GM18502 (cell line): Measurements from ENCODE around the gene MCM8.

Experiments
- ATAC-seq: cut with Tn5 transposase; IDR thresholded peaks from one replicate; pipeline ENCODE4 v1.9.1; 2021; ENCODE audit warnings: mild to moderate bottlenecking; ENCODE audit not compliant: unreplicated experiment, poor library complexity

Gene MCM8

DNA sequence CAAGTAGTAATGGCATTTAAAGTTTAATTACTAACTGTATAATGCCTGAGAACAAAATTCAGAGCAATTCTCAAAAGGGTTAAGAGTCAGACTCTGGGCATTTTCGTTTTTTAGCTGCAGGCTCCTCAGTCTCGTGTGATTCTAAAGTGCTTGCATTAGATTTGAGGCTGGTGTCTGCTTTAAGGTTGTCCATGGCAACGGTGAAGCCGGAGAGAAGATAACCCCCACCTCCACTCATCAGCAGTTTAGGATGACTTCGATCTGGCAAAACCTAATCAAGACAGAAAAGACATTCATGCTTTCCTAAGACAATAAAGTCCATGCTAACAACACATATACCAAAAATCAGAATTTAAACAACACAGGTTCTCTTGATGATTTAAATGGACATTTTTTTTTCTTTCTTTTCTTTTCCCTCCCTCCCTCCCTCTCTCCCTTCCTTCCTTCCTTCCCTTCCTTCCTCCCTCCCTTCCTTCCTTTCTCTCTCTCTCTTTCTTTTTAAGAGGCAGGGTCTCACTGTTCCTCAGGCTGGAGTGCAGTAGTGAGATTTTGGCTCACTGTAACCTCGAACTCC is 11.9 kb upstream of the MCM8 start:
- ATAC-seq, result no peak

DNA sequence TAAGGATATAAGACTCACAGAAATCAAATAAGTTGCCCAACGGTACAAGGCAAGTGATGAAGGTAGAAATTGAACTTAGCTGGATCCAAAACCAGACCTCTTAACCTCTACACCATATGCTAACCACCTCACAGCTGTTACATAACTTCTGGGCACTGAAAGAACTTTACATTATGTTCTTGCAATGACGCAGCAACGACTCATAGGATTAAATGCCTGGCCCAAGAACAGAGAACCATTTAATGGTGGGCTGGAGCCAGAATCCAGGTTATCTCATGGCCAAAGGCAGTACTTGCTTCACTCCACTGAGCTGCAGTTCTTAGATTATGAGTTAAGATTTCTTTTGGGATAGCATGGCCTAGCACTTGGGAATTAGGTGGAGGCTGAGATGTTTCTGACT is 4.5 kb upstream of the MCM8 start:
- no peak for ATAC-seq

DNA sequence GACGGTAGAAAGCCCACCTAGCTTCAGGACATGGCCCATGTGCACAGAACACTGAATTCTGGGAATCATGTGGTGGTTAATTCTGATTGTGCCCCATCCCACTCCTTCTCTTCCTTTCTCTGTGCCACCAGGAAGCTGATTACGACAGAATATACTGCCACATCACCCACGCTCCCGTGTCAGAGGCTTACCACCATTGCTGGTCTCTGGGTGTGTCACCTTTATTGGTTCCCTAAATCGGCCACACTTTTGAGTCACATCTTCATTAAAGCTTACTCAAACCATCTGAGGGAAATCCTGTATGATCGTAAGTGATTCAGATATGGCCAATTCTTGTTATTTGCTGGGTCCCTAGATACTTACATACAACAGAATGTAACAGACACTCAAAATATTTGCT is 3.2 kb upstream of the MCM8 start:
- no peak for ATAC-seq

DNA sequence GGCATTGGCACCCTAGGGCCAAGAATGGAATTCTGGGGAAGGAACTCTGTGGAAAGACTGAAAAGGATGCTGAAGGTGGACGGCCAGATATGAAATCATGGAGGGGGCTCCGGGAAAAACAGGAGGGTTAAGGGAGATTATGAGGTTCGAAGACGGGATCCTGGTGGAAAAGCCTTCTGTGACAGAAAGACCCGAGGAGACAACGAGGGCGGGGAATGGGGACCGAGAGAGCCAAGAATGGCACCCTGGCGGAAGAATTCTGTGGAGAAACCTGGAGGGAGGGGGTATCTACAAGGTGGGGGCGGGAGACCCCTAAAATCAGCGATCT is 545 bp upstream of the MCM8 start:
- ATAC-seq, result no peak

DNA sequence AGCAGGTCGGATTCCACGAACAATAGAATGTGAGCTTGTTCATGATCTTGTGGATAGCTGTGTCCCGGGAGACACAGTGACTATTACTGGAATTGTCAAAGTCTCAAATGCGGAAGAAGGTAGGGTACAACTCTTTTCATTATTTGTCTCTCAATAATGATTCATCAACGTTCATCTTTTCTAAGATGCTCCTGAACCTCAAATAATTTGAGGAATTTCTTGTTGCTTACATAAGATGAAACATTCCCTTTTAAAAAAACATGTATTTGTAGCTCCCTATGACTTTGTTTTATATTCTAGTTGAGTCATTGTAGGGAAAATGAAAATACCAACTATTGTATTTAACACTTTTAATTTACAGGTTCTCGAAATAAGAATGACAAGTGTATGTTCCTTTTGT is 17.0 kb downstream of the MCM8 start:
- no peak for ATAC-seq

DNA sequence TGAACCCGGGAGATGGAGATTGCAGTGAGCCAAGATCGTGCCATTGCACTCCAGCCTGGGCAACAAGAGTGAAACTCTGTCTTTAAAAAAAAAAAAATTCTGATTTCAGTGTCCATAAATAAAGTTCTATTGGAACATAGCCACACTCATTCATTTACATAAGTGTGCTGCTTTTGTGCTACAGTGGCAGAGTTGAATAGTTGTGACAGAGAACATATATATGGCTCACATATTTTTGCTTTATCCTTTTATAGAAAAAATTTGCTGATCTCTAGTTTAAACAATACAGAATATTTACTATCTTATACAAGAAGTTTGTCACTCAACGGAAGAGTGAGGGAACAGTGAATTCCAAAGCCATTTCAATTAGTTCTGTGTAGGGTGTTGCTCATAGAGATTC is 18.0 kb downstream of the MCM8 start:
- ATAC-seq, result no peak

DNA sequence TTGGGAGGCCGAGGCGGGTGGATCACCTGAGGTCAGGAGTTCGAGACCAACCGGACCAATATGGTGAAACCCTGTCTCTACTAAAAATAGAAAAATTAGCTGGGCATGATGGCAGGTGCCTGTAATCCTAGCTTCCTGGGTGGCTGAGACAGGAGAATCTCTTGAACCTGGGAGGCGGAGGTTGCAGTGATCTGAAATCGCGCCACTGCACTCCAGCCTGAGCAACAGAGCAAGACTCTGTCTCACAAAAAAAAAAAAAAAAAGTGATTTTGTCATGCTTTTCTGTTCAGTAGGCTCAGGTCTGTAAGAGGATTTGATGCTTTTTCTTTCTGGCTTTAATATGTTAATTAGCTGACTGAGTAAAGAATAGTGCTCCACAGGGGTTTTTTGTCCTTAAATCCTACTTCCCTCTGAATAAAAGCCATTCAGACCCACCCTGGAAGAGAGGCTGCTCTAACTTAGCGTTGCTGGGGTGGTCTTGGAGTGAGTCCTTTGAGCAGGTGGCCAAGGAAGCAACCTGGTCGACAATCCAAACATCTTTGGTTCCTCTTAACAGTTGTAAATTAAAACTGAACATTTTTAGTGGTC is 19.0 kb downstream of the MCM8 start:
- no peak for ATAC-seq

DNA sequence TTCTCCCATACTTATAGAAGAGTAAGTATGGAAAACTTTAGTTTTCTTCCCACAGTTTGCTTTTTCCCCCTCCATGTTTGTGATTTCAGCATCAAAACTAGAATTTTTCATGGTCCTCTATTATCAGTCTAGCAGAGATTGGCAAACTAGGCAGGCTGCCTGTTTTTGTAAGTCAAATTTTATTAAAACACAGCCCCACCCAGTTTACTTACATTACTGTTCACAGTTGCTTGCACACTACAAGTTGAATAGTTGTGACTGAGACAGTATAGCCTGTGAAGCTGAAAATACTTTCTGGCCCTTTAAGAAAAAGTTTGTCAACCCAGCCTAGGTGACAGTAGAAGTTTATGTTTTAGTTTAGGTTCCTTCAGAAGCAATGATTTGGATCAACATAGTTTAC is 19.5 kb downstream of the MCM8 start:
- ATAC-seq, result no peak

DNA sequence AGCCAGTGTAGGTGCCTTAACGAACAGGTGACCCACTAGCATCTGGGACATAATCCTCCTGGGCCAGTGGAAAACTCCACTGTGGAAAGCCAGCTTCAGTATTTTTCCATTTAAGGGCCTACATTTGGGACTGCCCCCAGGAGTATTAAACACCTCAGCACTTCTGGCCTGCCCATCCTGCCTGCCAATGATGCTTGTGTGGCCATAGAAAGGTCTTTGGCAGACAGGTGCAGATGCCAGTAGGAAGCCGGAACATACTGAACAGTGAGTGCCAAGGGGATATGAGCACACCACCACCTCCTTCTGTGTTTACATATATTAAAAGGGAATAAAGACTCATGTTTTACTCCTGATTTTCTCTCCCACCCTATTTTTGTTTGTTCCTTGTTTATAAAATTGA is 19.9 kb downstream of the MCM8 start:
- ATAC-seq, result no peak

DNA sequence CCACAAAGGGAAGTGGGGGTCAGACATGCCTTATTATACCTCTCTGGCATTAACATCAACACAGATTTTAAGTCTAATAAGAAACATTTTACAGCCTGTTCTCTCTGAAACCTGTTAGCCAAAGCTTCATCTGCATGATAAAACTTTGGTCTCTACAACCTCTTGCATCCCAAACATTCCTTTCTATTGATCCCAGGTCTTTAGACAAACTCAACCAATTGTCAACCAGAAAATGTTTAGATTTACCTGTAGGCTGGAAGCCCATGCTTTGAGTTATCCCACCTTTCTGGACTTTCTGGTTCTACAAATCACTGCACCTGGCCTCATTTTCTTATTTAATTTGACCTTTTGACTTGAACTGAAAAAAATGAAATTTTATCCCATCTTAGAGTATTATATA is 20.8 kb downstream of the MCM8 start:
- ATAC-seq, result no peak

DNA sequence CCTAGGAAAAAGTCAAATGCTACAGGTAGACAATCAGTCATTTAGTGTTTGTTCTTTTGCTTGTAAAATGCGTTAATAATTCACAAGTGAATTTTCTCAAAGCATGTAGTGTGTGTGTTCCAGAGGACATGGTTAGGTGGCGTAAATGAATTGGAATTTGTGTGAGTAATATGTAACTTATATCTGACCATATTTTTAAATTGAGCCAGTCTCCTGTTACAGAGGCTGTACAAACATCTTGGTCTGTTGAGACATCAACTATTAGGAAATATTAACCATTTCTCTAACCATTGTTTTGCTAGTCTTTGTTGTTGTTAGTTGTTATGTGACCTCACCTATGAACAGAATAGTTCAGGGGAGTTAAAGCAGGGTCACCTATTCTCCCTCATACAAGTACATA is 22.7 kb downstream of the MCM8 start:
- ATAC-seq, result no peak

DNA sequence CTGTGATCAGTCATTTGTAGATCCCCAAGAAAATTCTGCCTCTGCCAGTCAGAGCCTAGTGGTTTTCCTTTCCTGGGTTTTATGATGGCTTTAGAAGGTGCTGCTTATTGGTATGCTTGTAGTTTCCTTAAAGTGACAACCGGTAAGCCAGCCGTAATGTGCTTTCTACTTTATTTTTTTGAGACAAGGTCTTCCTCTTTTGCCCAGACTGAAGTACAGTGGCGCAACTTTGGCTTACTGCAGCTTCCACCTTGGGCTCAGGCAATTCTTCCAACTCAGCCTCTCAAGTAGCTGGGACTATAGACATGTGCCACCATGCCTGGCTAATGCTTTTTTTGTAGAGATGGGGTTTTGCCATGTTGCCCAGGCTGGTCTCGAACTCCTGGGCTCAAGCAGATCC is 23.5 kb downstream of the MCM8 start:
- ATAC-seq, result no peak

DNA sequence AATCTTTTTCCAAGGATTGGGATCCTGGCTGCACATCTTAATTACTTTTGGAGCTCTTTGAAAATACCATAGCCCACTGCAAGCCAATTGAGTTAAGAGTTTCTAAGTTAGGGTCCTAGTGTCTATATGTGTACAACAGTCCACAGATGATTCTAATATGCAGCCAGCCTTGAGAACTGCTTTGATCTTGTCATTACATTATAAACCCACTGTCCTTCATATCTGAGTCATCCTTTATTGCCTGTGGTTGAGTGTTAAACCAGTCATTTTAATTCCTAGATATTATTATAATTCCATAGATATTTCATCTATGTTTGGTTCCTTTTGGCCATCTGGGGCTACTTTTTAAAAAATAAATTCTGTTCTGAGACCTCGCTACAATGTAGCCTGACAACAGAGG is 24.1 kb downstream of the MCM8 start:
- no peak for ATAC-seq

DNA sequence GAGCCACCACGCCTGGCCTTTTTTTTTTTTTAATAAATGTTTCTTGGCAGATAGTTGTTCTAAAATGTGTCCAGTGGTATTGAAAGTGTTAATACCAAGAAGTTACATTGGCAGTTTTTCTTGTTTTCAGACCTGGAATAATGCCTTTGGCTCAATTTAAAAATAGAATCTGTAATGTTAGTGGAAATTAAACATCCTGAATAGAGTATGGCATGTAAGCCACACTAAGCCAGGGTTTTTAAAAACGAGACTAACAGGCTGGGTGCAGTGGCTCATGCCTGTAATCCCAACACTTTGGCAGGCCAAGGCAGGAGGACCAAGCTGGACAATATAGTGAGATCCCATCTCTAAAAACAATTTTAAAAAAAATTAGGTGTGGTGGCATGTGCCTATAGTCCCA is 25.3 kb downstream of the MCM8 start:
- ATAC-seq, result no peak

DNA sequence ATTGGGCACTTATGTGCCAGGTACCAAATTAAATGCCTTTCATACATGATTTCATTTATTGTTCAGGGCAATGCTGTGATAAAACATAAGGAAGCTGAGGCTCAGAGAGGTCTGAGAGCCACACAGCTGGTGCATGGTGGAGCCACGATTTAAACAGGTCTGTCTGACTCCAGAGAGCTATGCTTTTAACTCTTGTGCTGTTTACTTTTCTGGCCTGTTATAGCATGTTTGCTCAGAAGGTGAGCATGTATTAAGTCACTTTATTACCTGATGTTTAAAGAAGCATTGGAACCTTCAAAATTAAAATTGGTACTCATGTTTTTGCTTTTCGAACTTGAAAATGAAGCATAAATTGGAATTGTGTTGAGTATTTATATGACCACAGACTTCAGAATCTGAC is 26.8 kb downstream of the MCM8 start:
- ATAC-seq, result no peak

DNA sequence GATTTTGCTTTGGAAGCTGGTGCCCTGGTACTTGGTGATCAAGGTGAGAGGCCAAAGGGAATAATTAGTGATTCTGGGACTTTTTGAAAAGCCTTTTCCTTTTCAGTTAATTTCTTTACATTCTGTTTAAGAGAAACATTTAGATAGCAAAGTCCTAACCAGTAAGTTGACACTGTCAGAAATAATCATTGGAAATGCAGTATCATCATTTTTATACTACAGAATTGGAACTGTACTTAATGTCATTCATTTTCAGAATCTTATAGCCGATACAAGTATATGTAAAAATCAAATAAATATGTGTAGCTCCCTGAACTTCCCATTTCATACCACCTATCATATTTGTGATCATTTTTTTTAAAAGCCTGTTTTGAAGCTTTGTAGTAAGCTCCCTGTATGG is 27.5 kb downstream of the MCM8 start:
- no peak for ATAC-seq

DNA sequence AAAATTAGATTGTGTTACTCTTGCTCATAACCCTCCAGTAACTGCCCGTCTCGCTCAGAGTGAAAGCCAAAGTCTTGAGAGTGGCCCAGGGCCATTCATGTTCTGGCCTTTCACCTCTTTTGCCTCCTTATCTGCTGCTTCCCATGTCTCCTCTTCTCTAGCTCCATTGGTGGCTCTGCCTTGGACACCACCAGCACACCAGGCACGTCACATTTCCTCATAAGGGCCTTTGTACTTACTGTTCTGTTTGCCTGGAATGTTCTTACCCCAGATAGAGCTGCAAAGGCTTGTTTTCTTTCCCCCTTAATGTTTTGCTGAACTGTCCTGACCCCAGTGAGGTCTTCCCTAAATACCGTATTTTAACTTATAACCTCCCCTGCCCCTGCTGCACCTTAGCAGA is 29.3 kb downstream of the MCM8 start:
- no peak for ATAC-seq

DNA sequence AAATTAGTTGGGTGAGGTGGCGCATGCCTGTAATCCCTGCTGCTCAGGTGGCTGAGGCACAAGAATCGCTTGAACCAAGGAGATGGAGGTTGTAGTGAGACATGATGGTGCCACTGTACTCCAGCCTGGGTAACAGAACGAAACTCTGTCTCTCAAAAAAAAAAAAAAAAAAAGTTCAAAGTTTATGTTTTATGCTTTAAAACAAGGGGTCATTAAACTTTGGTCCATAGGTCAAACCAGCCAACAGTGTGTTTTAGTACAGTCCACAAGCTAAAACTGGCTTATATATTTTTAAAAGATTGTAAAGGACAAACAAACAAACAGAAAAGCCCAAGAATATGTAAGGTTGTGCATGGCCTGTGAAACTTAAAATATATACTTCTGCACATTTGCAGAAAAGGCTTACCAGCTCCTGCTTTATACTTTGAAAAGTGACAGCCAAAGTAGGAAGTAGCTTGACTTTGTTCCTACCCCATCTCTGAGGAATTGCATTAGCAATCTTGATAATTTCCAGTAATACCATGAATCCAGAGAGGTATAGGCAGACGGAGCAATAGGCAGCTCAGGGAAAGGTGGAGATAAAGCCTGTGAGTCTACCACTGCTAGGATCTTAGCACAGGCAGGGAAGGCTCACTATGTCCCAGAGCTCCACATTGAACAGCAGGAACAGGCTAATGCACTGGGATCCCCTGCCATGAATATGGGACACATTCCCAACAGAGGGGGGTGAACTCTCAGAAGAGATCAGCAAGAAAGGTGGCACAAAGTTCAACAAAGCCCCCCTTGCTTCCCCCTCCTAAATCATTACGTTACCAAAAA is 30.5 kb downstream of the MCM8 start:
- no peak for ATAC-seq

DNA sequence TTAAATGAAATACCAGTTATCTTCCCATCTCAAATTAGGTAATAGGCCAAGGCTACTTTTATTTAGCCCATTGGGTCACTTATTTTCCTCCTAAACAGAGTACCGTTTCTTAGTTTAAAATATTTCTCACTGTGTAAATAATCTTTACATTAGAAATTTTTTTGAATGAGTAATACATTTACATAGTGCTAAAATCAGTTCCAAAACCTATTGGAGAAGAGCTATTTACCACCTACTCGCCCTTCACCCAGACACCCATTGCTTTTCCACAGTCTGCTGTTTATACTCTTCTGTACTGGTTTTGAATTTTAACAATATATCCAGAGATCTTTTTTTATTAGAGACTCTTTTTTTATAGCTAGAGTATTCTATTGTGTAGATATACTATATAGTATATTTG is 36.9 kb downstream of the MCM8 start:
- ATAC-seq, result no peak

DNA sequence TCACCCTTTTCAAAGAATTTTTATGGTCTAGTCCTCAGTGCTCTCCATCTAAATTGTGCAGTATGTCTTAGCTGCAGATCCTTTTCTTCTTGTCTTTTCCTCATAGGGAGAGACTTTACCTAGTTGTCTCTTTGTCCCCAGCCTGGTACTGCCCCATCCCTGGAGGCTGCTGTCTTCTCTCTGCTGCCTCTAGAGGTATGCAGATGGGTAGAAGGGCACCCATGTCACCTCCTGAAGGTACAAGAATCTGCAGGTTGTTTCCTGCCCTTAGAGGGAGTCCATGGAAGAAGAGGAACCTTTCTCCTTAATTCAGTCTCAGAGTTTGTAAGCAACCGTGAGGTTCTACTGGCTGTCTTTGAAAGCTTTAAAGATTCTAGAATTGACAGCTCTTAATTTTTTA is 39.1 kb downstream of the MCM8 start:
- ATAC-seq, result no peak

DNA sequence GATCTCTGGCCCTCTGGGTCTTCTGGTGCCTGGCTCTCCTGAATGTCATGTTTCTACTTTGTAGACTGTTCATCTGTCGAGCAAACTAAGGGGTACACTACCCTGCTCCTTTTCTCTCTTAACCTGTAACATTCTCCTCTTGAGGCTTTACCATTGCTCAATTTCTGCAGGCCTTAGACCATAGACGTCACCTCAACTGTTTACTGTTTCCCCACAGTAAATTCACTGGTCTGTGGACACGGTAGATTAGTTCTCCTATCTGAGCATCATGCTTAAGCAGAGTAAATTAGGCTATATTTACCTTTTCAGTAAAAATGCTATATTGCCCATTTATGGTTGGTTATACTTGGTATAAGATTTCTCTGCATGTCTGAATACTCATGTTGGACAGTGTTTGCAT is 40.5 kb downstream of the MCM8 start:
- ATAC-seq, result no peak
